Endothelial cell of umbilical vein (primary cell): ENCODE data around the gene AKT1. TPM values are rescaled to one million over a fixed set of nuclear protein-coding genes. Genes with fewer than 3 reads are reported as not detected.

Source experiments
- BruUV-seq: library from RNA; stranded (reverse); fragments of 400-500 nt; replicated peaks from 2 replicates; lab custom pipeline; 2021; lab: Mats Ljungman, UMichigan
- CTCF ChIA-PET: fragments of 300-600, 350-600 bp; sonication (Branson Sonifier 250); formaldehyde crosslinking; loops from one replicate; lab custom pipeline; 2021; ENCODE audit warnings: antibody characterized with exemption, inconsistent platforms; lab: Charles Lee
- POLR2A ChIA-PET: fragments of 300-600, 350-600 bp; sonication (Branson Sonifier 250); formaldehyde crosslinking; loops from one replicate; lab custom pipeline; 2021; ENCODE audit warnings: antibody characterized with exemption, inconsistent platforms; lab: Charles Lee
- DNase-seq: peaks from one replicate; pipeline ENCODE4 v3.0.0-alpha.2; 2011; ENCODE audit warnings: low read depth, low spot score
- FAIRE-seq: peaks from 2 replicates; lab custom pipeline; 2011; peaks lifted over from hg19 to GRCh38; lab: Jason Lieb, UNC
- H2AFZ ChIP-seq: 2 replicates; pipeline ENCODE4 v1.6.0; 2012; ENCODE audit warnings: low read depth, low read length, control low read depth, inconsistent platforms
- H3K27ac ChIP-seq: 2 replicates; pipeline ENCODE4 v1.5.1; 2011; ENCODE audit warnings: low read depth, mild to moderate bottlenecking, control low read depth, low read length, moderate library complexity; ENCODE audit not compliant: insufficient read depth
- H3K27me3 ChIP-seq, 2 experiments: 2 replicates each; pipeline versions ENCODE4 v1.6.0 to v1.6.1; 2011; ENCODE audit warnings: low read length in 2 of 2, mixed read lengths in 1 of 2; ENCODE audit not compliant: control insufficient read depth in 2 of 2, insufficient read depth in 2 of 2
- H3K36me3 ChIP-seq, 2 experiments: 2 replicates in 1 of 2; 3 replicates in 1 of 2; pipeline ENCODE4 v1.5.1; 2011; ENCODE audit warnings: low read length in 2 of 2, mild to moderate bottlenecking in 1 of 2, moderate library complexity in 1 of 2; ENCODE audit not compliant: control insufficient read depth in 2 of 2, insufficient read depth in 2 of 2; ENCODE audit errors: extremely low read depth in 1 of 2
- H3K4me1 ChIP-seq: 3 replicates; pipeline ENCODE4 v1.5.1; 2011; ENCODE audit warnings: mild to moderate bottlenecking, low read length; ENCODE audit not compliant: control insufficient read depth, insufficient read depth; ENCODE audit errors: extremely low read depth
- H3K4me2 ChIP-seq: 2 replicates; pipeline ENCODE4 v1.6.1; 2011; ENCODE audit warnings: low read length, control low read depth, mixed read lengths; ENCODE audit not compliant: insufficient read depth
- H3K4me3 ChIP-seq, 3 experiments: fragments of 200-600 bp in 1 of 3; sonication (generic), shearing (Covaris generic) in 1 of 3; replicated peaks in 1 of 3; 2 replicates each; pipeline ENCODE4 v1.5.1; 2011 to 2016; ENCODE audit warnings: control low read depth in 3 of 3, low read length in 3 of 3, mild to moderate bottlenecking in 2 of 3, inconsistent platforms in 1 of 3, low read depth in 1 of 3, moderate library complexity in 1 of 3; ENCODE audit not compliant: insufficient read depth in 1 of 3
- H3K79me2 ChIP-seq: 2 replicates; pipeline ENCODE4 v1.6.0; 2012; ENCODE audit warnings: low read length, inconsistent platforms; ENCODE audit not compliant: control insufficient read depth, insufficient read depth
- H3K9ac ChIP-seq: replicated peaks from 2 replicates; pipeline ENCODE3; 2011; ENCODE audit warnings: low read length, control low read depth; ENCODE audit not compliant: insufficient read depth; ENCODE audit errors: extremely low read depth
- H3K9me1 ChIP-seq: replicated peaks from 3 replicates; pipeline ENCODE4 v1.6.0; 2011; ENCODE audit warnings: mild to moderate bottlenecking, low read length; ENCODE audit not compliant: control insufficient read depth, insufficient read depth; ENCODE audit errors: extremely low read depth
- H3K9me3 ChIP-seq: replicated peaks from 2 replicates; pipeline ENCODE4 v1.5.1; 2012; ENCODE audit warnings: low read length, inconsistent platforms; ENCODE audit not compliant: control insufficient read depth, insufficient read depth
- H4K20me1 ChIP-seq: replicated peaks from 2 replicates; pipeline ENCODE3; 2011; ENCODE audit warnings: mild to moderate bottlenecking, low read length; ENCODE audit not compliant: control insufficient read depth, insufficient read depth; ENCODE audit errors: extremely low read depth
- CTCF ChIP-seq, 2 donors: IDR thresholded peaks; 1 replicate in 1 of 2; 2 replicates in 1 of 2; pipeline ENCODE4 v1.5.1; 2011; ENCODE audit warnings: low read length in 2 of 2, mild to moderate bottlenecking in 2 of 2, moderate library complexity in 2 of 2, control low read depth in 1 of 2, inconsistent platforms in 1 of 2, low read depth in 1 of 2; ENCODE audit not compliant: insufficient read depth in 1 of 2; ENCODE audit errors: extremely low read depth in 1 of 2
- EZH2 ChIP-seq: IDR thresholded peaks from 2 replicates; pipeline ENCODE4 v1.6.1; 2012; ENCODE audit warnings: borderline replicate concordance, low read depth, mild to moderate bottlenecking, moderate library complexity, low read length, inconsistent platforms; ENCODE audit not compliant: severe bottlenecking
- FOS ChIP-seq: IDR thresholded peaks from 2 replicates; pipeline ENCODE4 v1.6.1; 2011; ENCODE audit warnings: mild to moderate bottlenecking, low read length, moderate library complexity, borderline replicate concordance; ENCODE audit not compliant: insufficient read depth
- GATA2 ChIP-seq: IDR thresholded peaks from 2 replicates; pipeline ENCODE4 v1.7.0; 2011; ENCODE audit warnings: low read depth, mild to moderate bottlenecking, moderate library complexity, mixed read lengths, low read length; ENCODE audit not compliant: insufficient read length, insufficient read depth
- JUN ChIP-seq: IDR thresholded peaks from 2 replicates; pipeline ENCODE4 v1.6.1; 2011; ENCODE audit warnings: borderline replicate concordance, low read depth; ENCODE audit not compliant: insufficient read length, insufficient read depth
- MAX ChIP-seq: IDR thresholded peaks from 2 replicates; pipeline ENCODE4 v1.6.1; 2011; ENCODE audit not compliant: insufficient read depth, insufficient read length
- MYC ChIP-seq: IDR thresholded peaks from one replicate; pipeline ENCODE4 v1.6.1; 2011; ENCODE audit warnings: mild to moderate bottlenecking, low read depth, low read length
- POLR2A ChIP-seq: IDR thresholded peaks from 2 replicates; pipeline ENCODE4 v1.6.1; 2012; ENCODE audit warnings: low read depth, mild to moderate bottlenecking, control low read depth, low read length
- POLR2AphosphoS5 ChIP-seq: IDR thresholded peaks from 2 replicates; pipeline ENCODE4 v1.6.1; 2012; ENCODE audit warnings: low read depth, mild to moderate bottlenecking, control low read depth, low read length, moderate library complexity; ENCODE audit not compliant: insufficient read depth
- dilution Hi-C: fragments of 300-500 bp; cut with MboI; formaldehyde crosslinking; loops from one replicate; pipeline ENCODE4 v1.15.0; 2019; ENCODE audit warnings: low sequenced_read_pairs; ENCODE audit not compliant: extremely low pct_ligation_motif_present
- intact Hi-C: fragments of 100-400 bp; cut with micrococcal nuclease; formaldehyde crosslinking; loops from one replicate; pipeline ENCODE4 v1.10.0; 2022
- polyA plus RNA-seq, 4 experiments: library from polyadenylated mRNA; depleted of rRNA in 3 of 4; stranded (reverse) in 3 of 4; unstranded in 1 of 4; fragments of >200 nt; gene quantifications; 2 replicates each; pipeline versions ENCODE4 v1.2.1 to v1.2.3, GENCODE V29; 2011 to 2012; ENCODE audit warnings: missing spikeins in 1 of 4
- total RNA-seq: library from RNA; stranded (reverse); gene quantifications from 2 replicates; pipeline ENCODE4 v1.2.3, GENCODE V29; 2021

The AKT1 gene
- total and polyA plus RNA-seq, 2 donors (not counting 3 experiments of a cell fraction or from before 2014, with no cell fraction given) = 177 to 191 TPM

GRCh38 chr14:104775073-104775489, 20.5 kb downstream of the AKT1 start:
- H3K79me2 ChIP-seq = no peaks in the 10 kb centered on the region
- no peaks in the 10 kb centered on the region for H3K9me3 ChIP-seq
- no peaks in the 10 kb centered on the region for H3K9me1 ChIP-seq
- no peaks in the 10 kb centered on the region for H3K27me3 ChIP-seq
- TF ChIP-seq FOS (no peak), GATA2 (no peak), MYC (no peak), EZH2 (no peak), JUN (no peak), CTCF (IDR thresholded peaks at IDR 0.05; ENCODE audit: extremely low read depth in 1 of 2, insufficient read depth in 1 of 2, low read depth in 1 of 2, low read length in 2 of 2) (no peak), POLR2A (no peak), MAX (no peak), POLR2AphosphoS5 (no peak)
- BruUV-seq = no TSS peak
- peaks cover 9% of the 10 kb centered on the region for H3K4me1 ChIP-seq
- H2AFZ ChIP-seq = no peak overlapping the region
- intact Hi-C loops (no loop called here), dilution Hi-C loops (no loop called here)
- H3K4me2 ChIP-seq = no peak overlapping the region
- DNase-seq (no peak), FAIRE-seq (no peak)
- peaks cover 5 to 36% of the 10 kb centered on the region in 2 experiments for H3K36me3 ChIP-seq
- no peaks in the 10 kb centered on the region for H4K20me1 ChIP-seq
- H3K9ac ChIP-seq = no peak overlapping the region
- ChIA-PET CTCF (interaction anchor here (1.6 kb wide), 1 partner anchor 51 kb away, joined by 7 read pairs; no protein-coding TSS in a partner anchor), POLR2A (no interaction called here)
- H3K27ac ChIP-seq = no peak overlapping the region
- no peak overlapping the region for H3K4me3 ChIP-seq
